Stimulated activated CD4-positive, alpha-beta T cell treated with anti-CD3 and anti-CD28 coated beads, Interleukin-2, amount 100 ng/mL, for 48 hours (primary cell): ENCODE results near the gene XBP1.
"Not testable (repeated sequence)": the region's sequence is repeated elsewhere in the genome, so short reads cannot be mapped to it uniquely, and the experiment has no call there.

Experiments
- DNase-seq, 2 donors: peaks; one replicate each; pipeline ENCODE4 v3.0.0-alpha.2; 2020

Gene XBP1

GRCh38 chr22:28817919-28818859 lies 17.8 kb upstream of the XBP1 start:
- no peak for DNase-seq

- DNase-seq = no peak
Measured at GRCh38 chr22:28817064-28817463, 16.7 kb upstream of the XBP1 start.

- DNase-seq = no peak
Measured at GRCh38 chr22:28815729-28816128, 15.4 kb upstream of the XBP1 start.

GRCh38 chr22:28815111-28815510 lies 14.7 kb upstream of the XBP1 start:
- no peak for DNase-seq

- DNase-seq = no peak
Measured at GRCh38 chr22:28813772-28814518, 13.6 kb upstream of the XBP1 start.

- no peak for DNase-seq
Measured at GRCh38 chr22:28812516-28812915, 12.1 kb upstream of the XBP1 start.

GRCh38 chr22:28810821-28811491 lies 10.6 kb upstream of the XBP1 start:
- no peak for DNase-seq

GRCh38 chr22:28808716-28809355 lies 8.5 kb upstream of the XBP1 start:
- DNase-seq = no peak

- DNase-seq = not testable (repeated sequence)
Measured at GRCh38 chr22:28805426-28805825, 5.1 kb upstream of the XBP1 start.

GRCh38 chr22:28802595-28803123 lies 2.3 kb upstream of the XBP1 start:
- DNase-seq = no peak

- no peak for DNase-seq
Measured at GRCh38 chr22:28801845-28802594, 1.7 kb upstream of the XBP1 start.

- peak in 1 of 2 donors; percentile 30 for DNase-seq
Measured at GRCh38 chr22:28799606-28800307, 612 bp downstream of the XBP1 start.

GRCh38 chr22:28798810-28799605 lies 1.4 kb downstream of the XBP1 start:
- peak in 1 of 2 donors; percentile 24 for DNase-seq

- DNase-seq = no peak
Measured at GRCh38 chr22:28795932-28796856, 4.2 kb downstream of the XBP1 start.

GRCh38 chr22:28795071-28795693 lies 5.2 kb downstream of the XBP1 start:
- DNase-seq = no peak

- DNase-seq = no peak
Measured at GRCh38 chr22:28793976-28794584, 6.3 kb downstream of the XBP1 start.

- DNase-seq = no peak
Measured at GRCh38 chr22:28792491-28793383, 7.6 kb downstream of the XBP1 start.
